ENCODE measurements around the gene PBX1. TPM values are rescaled to one million over a fixed set of nuclear protein-coding genes. Genes with fewer than 3 reads are reported as not detected.

PBX1 gene
- total RNA-seq, 1 donor from 2014 or later, result 37.4 TPM

GRCh38 chr1:164664127-164664526 is 105.1 kb downstream of the PBX1 start:
- intact Hi-C loops (cut with DNase I), result no loop called here
- Histone ChIP-seq H3K4me1 (peaks cover 0 to 6% of the 10 kb centered on the region in 2 donors), H3K27ac (no peak overlapping the region), H3K4me3 (no peak overlapping the region), H3K27me3 (no peaks in the 10 kb centered on the region), H3K36me3 (no peaks in the 10 kb centered on the region), H3K9me3 (no peaks in the 10 kb centered on the region)
- DNase-seq (ENCODE audit: low spot score in 2 of 2), result no peak
- no peak for TF ChIP-seq CTCF (IDR thresholded peaks at IDR 0.05)

DNA sequence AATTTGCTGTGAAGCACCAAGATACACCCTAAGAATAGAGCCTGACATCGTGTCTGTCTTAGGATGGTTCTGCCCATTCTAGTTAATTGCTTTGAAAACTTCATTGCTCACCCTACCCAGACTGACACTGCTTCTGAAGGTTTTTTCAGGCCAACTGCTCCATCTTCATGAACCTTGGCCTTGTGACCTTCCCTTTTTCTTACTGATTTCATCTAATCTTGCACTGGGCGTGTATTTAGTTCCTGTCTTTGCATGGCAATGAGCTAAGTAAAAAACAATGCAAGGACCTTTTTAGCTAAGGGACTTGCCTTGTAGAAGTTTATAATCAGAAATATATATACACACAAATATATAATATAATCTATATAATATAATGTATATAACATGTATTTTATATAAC is 108.0 kb downstream of the PBX1 start:
- intact Hi-C loops (cut with DNase I), result no loop called here
- peaks cover 0 to 2% of the 10 kb centered on the region in 2 donors for H3K4me1 ChIP-seq

GRCh38 chr1:164667600-164667999 is 108.6 kb downstream of the PBX1 start:
- no peaks in the 10 kb centered on the region for H3K4me1 ChIP-seq

More for the DNA sequence above, 108.0 kb downstream of the PBX1 start:
- H3K27ac ChIP-seq, result no peak overlapping the region
- no peak overlapping the region for H3K4me3 ChIP-seq
- H3K27me3 ChIP-seq, result no peaks in the 10 kb centered on the region
- no peak for TF ChIP-seq CTCF (IDR thresholded peaks at IDR 0.05)
- DNase-seq (ENCODE audit: low spot score in 2 of 2), result no peak
- H3K36me3 ChIP-seq, result no peaks in the 10 kb centered on the region
- H3K9me3 ChIP-seq, result no peaks in the 10 kb centered on the region

GRCh38 chr1:164668491-164669400 is 109.8 kb downstream of the PBX1 start:
- H3K27ac ChIP-seq, result no peak overlapping the region
- TF ChIP-seq CTCF (IDR thresholded peaks at IDR 0.05), result no peak
- H3K9me3 ChIP-seq, result no peaks in the 10 kb centered on the region
- no peak overlapping the region for H3K4me3 ChIP-seq
- H3K4me1 ChIP-seq, result peaks cover 0 to under 1% of the 10 kb centered on the region in 2 donors
- DNase-seq (ENCODE audit: low spot score in 2 of 2), result no peak
- H3K36me3 ChIP-seq, result no peaks in the 10 kb centered on the region
- H3K27me3 ChIP-seq, result no peaks in the 10 kb centered on the region
- intact Hi-C loops (cut with DNase I), result no loop called here

More at GRCh38 chr1:164667600-164667999, 108.6 kb downstream of the PBX1 start:
- H3K4me3 ChIP-seq, result no peak overlapping the region
- no peaks in the 10 kb centered on the region for H3K36me3 ChIP-seq
- no peak overlapping the region for H3K27ac ChIP-seq
- DNase-seq (ENCODE audit: low spot score in 2 of 2), result no peak
- TF ChIP-seq CTCF (IDR thresholded peaks at IDR 0.05), result no peak
- H3K27me3 ChIP-seq, result no peaks in the 10 kb centered on the region
- intact Hi-C loops (cut with DNase I), result no loop called here
- no peaks in the 10 kb centered on the region for H3K9me3 ChIP-seq

DNA sequence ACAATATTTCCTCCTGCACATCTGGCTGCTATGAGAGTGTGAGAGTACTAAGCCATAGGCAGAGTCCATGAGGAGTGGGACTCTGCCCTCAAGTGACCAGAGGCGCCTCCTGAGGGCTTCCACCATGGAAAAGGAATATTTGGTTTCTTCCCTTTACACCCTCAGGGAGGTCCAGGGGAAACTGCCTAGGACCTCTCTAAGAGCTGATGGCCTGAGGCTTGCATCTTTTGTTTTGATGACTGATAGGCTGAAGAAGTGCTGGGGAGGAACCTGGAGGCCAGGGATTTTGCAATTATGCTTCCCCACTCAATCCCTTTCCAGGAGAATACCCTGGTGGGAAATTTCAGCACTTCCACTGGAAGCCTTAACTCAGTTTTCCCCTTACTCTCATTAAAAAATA is 111.0 kb downstream of the PBX1 start:
- intact Hi-C loops (cut with DNase I), result no loop called here
- Histone ChIP-seq H3K27me3 (no peaks in the 10 kb centered on the region), H3K4me3 (no peak overlapping the region), H3K9me3 (no peaks in the 10 kb centered on the region), H3K36me3 (no peaks in the 10 kb centered on the region), H3K4me1 (peaks cover 0 to 7% of the 10 kb centered on the region in 2 donors), H3K27ac (no peak overlapping the region)
- no peak for TF ChIP-seq CTCF (IDR thresholded peaks at IDR 0.05)
- no peak for DNase-seq (ENCODE audit: low spot score in 2 of 2)

All from ascending aorta (tissue), 2 donors.